ENCODE measurements around the gene NHS. TPM values are rescaled to one million over a fixed set of nuclear protein-coding genes. Genes with fewer than 3 reads are reported as not detected.

NHS gene
- total RNA-seq, 1 experiment from 2014 or later, result 5.7 TPM

DNA sequence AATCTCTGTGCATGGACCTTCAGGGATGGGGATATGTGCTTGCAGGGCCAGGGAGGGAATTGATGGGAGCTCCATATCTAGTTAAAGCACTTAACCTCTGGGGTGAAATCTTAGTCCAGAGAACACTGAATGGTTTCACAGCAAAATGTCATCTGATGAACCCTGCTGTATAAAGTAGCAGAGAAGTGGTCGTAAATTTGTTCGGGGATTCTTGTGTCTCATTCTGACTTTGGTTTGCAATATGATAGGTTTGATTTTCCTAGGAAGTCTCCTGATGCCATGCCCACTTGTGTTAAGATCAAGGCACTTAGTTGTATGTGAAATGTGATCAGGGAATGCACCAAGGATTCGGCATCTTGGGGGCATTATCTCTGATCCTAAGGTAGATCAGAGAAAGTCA is 96.9 kb downstream of the NHS start:
- no peak overlapping the region for H3K4me3 ChIP-seq (replicated peaks in 1 of 2; ENCODE audit: low read depth in 1 of 2, low read length in 2 of 2)
- no peak overlapping the region for H3K9ac ChIP-seq (ENCODE audit: low read length)
- H2AFZ ChIP-seq (ENCODE audit: low read depth, low read length, poor library complexity, severe bottlenecking), result no peak overlapping the region
- CTCF ChIA-PET, result no interaction called here
- no peak for DNase-seq (ENCODE audit: low read depth, low spot score)
- H3K9me2 ChIP-seq (ENCODE audit: insufficient read depth), result no peaks in the 10 kb centered on the region
- TF ChIP-seq ZNF274 (IDR thresholded peaks at IDR 0.05; ENCODE audit: low read depth, low read length) (no peak), EZH2 (IDR thresholded peaks at IDR 0.05) (no peak), CEBPB (IDR thresholded peaks at IDR 0.05; ENCODE audit: low read depth) (no peak), SP1 (IDR thresholded peaks at IDR 0.05; ENCODE audit: low read depth) (no peak), JUND (IDR thresholded peaks at IDR 0.05) (no peak), ZBTB33 (IDR thresholded peaks at IDR 0.05; ENCODE audit: extremely low read depth, insufficient replicate concordance, low read length) (no peak), POLR2AphosphoS5 (IDR thresholded peaks at IDR 0.05; ENCODE audit: low read depth, low read length) (no peak), FOSL1 (IDR thresholded peaks at IDR 0.05; ENCODE audit: low read depth) (no peak), SRF (IDR thresholded peaks at IDR 0.05; ENCODE audit: low read depth) (no peak), SIN3A (IDR thresholded peaks at IDR 0.05; ENCODE audit: low read depth) (no peak), EZH2phosphoT487 (IDR thresholded peaks at IDR 0.05; ENCODE audit: borderline replicate concordance) (no peak)
- H4K20me1 ChIP-seq (ENCODE audit: insufficient read depth), result no peaks in the 10 kb centered on the region
- RAD21 ChIA-PET (ENCODE audit: low non-redundant PET in 1 of 2, low total read pairs in 2 of 2, uncharacterized antibody in 2 of 2, unreplicated experiment in 2 of 2), result no interaction called here
- H3K27ac ChIP-seq (ENCODE audit: low read depth, low read length), result no peak overlapping the region
- no peak overlapping the region for H3K4me2 ChIP-seq (ENCODE audit: low read length)
- no peaks in the 10 kb centered on the region for H3K79me2 ChIP-seq (ENCODE audit: insufficient read depth, low read length)
- no peak for ATAC-seq
- no peaks in the 10 kb centered on the region for H3K27me3 ChIP-seq (ENCODE audit: insufficient read depth, low read length)
- H3K9me3 ChIP-seq (ENCODE audit: control insufficient read depth in 1 of 2, insufficient read depth in 1 of 2, low read depth in 1 of 2, low read length in 2 of 2), result no peaks in the 10 kb centered on the region
- H3K36me3 ChIP-seq (ENCODE audit: control insufficient read depth in 1 of 2, insufficient read depth in 2 of 2, low read length in 2 of 2), result no peaks in the 10 kb centered on the region
- no TSS peak for BruUV-seq (replicated peaks)
- H3K4me1 ChIP-seq (ENCODE audit: control insufficient read depth in 1 of 2, insufficient read depth in 2 of 2, low read length in 2 of 2), result no peaks in the 10 kb centered on the region; a peak in 2 of 4 replicates
- POLR2A ChIA-PET, result no interaction called here
- intact Hi-C loops (cut with micrococcal nuclease), result no loop called here
